Activated naive CD4-positive, alpha-beta T cell treated with anti-CD3 and anti-CD28 coated beads, Interleukin-2, amount 50 U/mL, for 24 hours (primary cell): ENCODE measurements around the gene KAZN.
"Not testable (repeated sequence)": the region's sequence is repeated elsewhere in the genome, so short reads cannot be mapped to it uniquely, and the experiment has no call there.

Experiments
- H3K27ac Mint-ChIP-seq: one replicate; pipeline ENCODE4 v1.8.0; 2021; ENCODE audit warnings: mild to moderate bottlenecking, mixed read lengths
- H3K27me3 Mint-ChIP-seq: one replicate; pipeline ENCODE4 v1.8.0; 2021; ENCODE audit warnings: mixed read lengths
- H3K36me3 Mint-ChIP-seq: one replicate; pipeline ENCODE4 v1.8.0; 2021; ENCODE audit warnings: mixed read lengths
- H3K4me1 Mint-ChIP-seq: one replicate; pipeline ENCODE4 v1.8.0; 2021; ENCODE audit warnings: mixed read lengths
- H3K4me3 Mint-ChIP-seq: one replicate; pipeline ENCODE4 v1.8.0; 2021; ENCODE audit warnings: mild to moderate bottlenecking, mixed read lengths
- H3K9me3 Mint-ChIP-seq: one replicate; pipeline ENCODE4 v1.8.0; 2021; ENCODE audit warnings: mixed read lengths

KAZN gene

GRCh38 chr1:15028102-15028501, 429.6 kb downstream of the KAZN start:
- Mint-ChIP-seq H3K4me1 (no peaks in the 10 kb centered on the region), H3K36me3 (no peaks in the 10 kb centered on the region), H3K9me3 (no peaks in the 10 kb centered on the region), H3K27me3 (no peaks in the 10 kb centered on the region), H3K4me3 (no peak overlapping the region), H3K27ac (no peak overlapping the region)

- no peaks in the 10 kb centered on the region for H3K36me3 Mint-ChIP-seq
Measured at GRCh38 chr1:15028616-15029015, 430.1 kb downstream of the KAZN start.

GRCh38 chr1:15029036-15029435, 430.6 kb downstream of the KAZN start:
- Mint-ChIP-seq H3K27ac (no peak overlapping the region), H3K36me3 (no peaks in the 10 kb centered on the region), H3K9me3 (no peaks in the 10 kb centered on the region), H3K4me1 (peaks cover 7% of the 10 kb centered on the region), H3K4me3 (no peak overlapping the region), H3K27me3 (no peaks in the 10 kb centered on the region)

More at GRCh38 chr1:15028616-15029015, 430.1 kb downstream of the KAZN start:
- H3K4me1 Mint-ChIP-seq = peaks cover 3% of the 10 kb centered on the region
- H3K27ac Mint-ChIP-seq = no peak overlapping the region
- no peak overlapping the region for H3K4me3 Mint-ChIP-seq
- H3K27me3 Mint-ChIP-seq = no peaks in the 10 kb centered on the region
- no peaks in the 10 kb centered on the region for H3K9me3 Mint-ChIP-seq

GRCh38 chr1:15029786-15030185, 431.3 kb downstream of the KAZN start:
- Mint-ChIP-seq H3K4me3 (no peak overlapping the region), H3K27ac (no peak overlapping the region), H3K9me3 (no peaks in the 10 kb centered on the region), H3K36me3 (no peaks in the 10 kb centered on the region), H3K27me3 (no peaks in the 10 kb centered on the region), H3K4me1 (peaks cover 10% of the 10 kb centered on the region)

- Mint-ChIP-seq H3K4me3 (no peak overlapping the region), H3K27me3 (no peaks in the 10 kb centered on the region), H3K27ac (peak overlapping the region; percentile 68), H3K9me3 (no peaks in the 10 kb centered on the region), H3K36me3 (no peaks in the 10 kb centered on the region), H3K4me1 (peaks cover 10% of the 10 kb centered on the region)
Measured at GRCh38 chr1:15031251-15031933, 432.9 kb downstream of the KAZN start.

GRCh38 chr1:15033264-15033663, 434.8 kb downstream of the KAZN start:
- no peak overlapping the region for H3K4me3 Mint-ChIP-seq
- no peaks in the 10 kb centered on the region for H3K27me3 Mint-ChIP-seq
- H3K9me3 Mint-ChIP-seq = no peaks in the 10 kb centered on the region
- H3K27ac Mint-ChIP-seq = no peak overlapping the region
- H3K4me1 Mint-ChIP-seq = peaks cover 10% of the 10 kb centered on the region
- no peaks in the 10 kb centered on the region for H3K36me3 Mint-ChIP-seq

- Mint-ChIP-seq H3K36me3 (no peaks in the 10 kb centered on the region), H3K27ac (no peak overlapping the region), H3K4me3 (no peak overlapping the region), H3K27me3 (no peaks in the 10 kb centered on the region), H3K4me1 (peaks cover 10% of the 10 kb centered on the region), H3K9me3 (no peaks in the 10 kb centered on the region)
Measured at GRCh38 chr1:15034656-15035055, 436.2 kb downstream of the KAZN start.

- H3K4me1 Mint-ChIP-seq = peaks cover 10% of the 10 kb centered on the region
- H3K4me3 Mint-ChIP-seq = no peak overlapping the region
- no peaks in the 10 kb centered on the region for H3K9me3 Mint-ChIP-seq
- no peaks in the 10 kb centered on the region for H3K27me3 Mint-ChIP-seq
- H3K27ac Mint-ChIP-seq = no peak overlapping the region
- H3K36me3 Mint-ChIP-seq = no peaks in the 10 kb centered on the region
Measured at GRCh38 chr1:15035236-15035635, 436.8 kb downstream of the KAZN start.

GRCh38 chr1:15036101-15036500, 437.6 kb downstream of the KAZN start:
- Mint-ChIP-seq H3K4me3 (no peak overlapping the region), H3K4me1 (peaks cover 10% of the 10 kb centered on the region), H3K27me3 (no peaks in the 10 kb centered on the region), H3K9me3 (no peaks in the 10 kb centered on the region), H3K36me3 (no peaks in the 10 kb centered on the region), H3K27ac (no peak overlapping the region)

- Mint-ChIP-seq H3K4me3 (no peak overlapping the region), H3K4me1 (peaks cover 9% of the 10 kb centered on the region), H3K9me3 (no peaks in the 10 kb centered on the region), H3K27ac (no peak overlapping the region), H3K36me3 (no peaks in the 10 kb centered on the region), H3K27me3 (no peaks in the 10 kb centered on the region)
Measured at GRCh38 chr1:15038232-15039016, 439.9 kb downstream of the KAZN start.

- H3K27ac Mint-ChIP-seq = no peak overlapping the region
- H3K36me3 Mint-ChIP-seq = no peaks in the 10 kb centered on the region
- no peaks in the 10 kb centered on the region for H3K27me3 Mint-ChIP-seq
- no peaks in the 10 kb centered on the region for H3K9me3 Mint-ChIP-seq
- peaks cover 2% of the 10 kb centered on the region for H3K4me1 Mint-ChIP-seq
- no peak overlapping the region for H3K4me3 Mint-ChIP-seq
Measured at GRCh38 chr1:15039017-15039648, 440.6 kb downstream of the KAZN start.

GRCh38 chr1:15039901-15040300, 441.4 kb downstream of the KAZN start:
- H3K27me3 Mint-ChIP-seq = no peaks in the 10 kb centered on the region
- H3K9me3 Mint-ChIP-seq = no peaks in the 10 kb centered on the region
- H3K27ac Mint-ChIP-seq = no peak overlapping the region
- no peaks in the 10 kb centered on the region for H3K4me1 Mint-ChIP-seq
- no peaks in the 10 kb centered on the region for H3K36me3 Mint-ChIP-seq
- no peak overlapping the region for H3K4me3 Mint-ChIP-seq

GRCh38 chr1:15040685-15041084, 442.2 kb downstream of the KAZN start:
- H3K9me3 Mint-ChIP-seq, H3K4me3 Mint-ChIP-seq, H3K36me3 Mint-ChIP-seq, H3K27me3 Mint-ChIP-seq, H3K27ac Mint-ChIP-seq, H3K4me1 Mint-ChIP-seq: not testable (repeated sequence)

GRCh38 chr1:15042866-15043265, 444.4 kb downstream of the KAZN start:
- Mint-ChIP-seq H3K36me3 (no peaks in the 10 kb centered on the region), H3K4me1 (no peaks in the 10 kb centered on the region), H3K27me3 (no peaks in the 10 kb centered on the region), H3K4me3 (no peak overlapping the region), H3K9me3 (no peaks in the 10 kb centered on the region), H3K27ac (no peak overlapping the region)

GRCh38 chr1:15043934-15044333, 445.4 kb downstream of the KAZN start:
- no peaks in the 10 kb centered on the region for H3K36me3 Mint-ChIP-seq
- H3K4me3 Mint-ChIP-seq = no peak overlapping the region
- H3K27me3 Mint-ChIP-seq = no peaks in the 10 kb centered on the region
- H3K9me3 Mint-ChIP-seq = no peaks in the 10 kb centered on the region
- no peaks in the 10 kb centered on the region for H3K4me1 Mint-ChIP-seq
- no peak overlapping the region for H3K27ac Mint-ChIP-seq

- no peaks in the 10 kb centered on the region for H3K27me3 Mint-ChIP-seq
Measured at GRCh38 chr1:15045123-15045522, 446.6 kb downstream of the KAZN start.

More at GRCh38 chr1:15045123-15045522, 446.6 kb downstream of the KAZN start:
- no peak overlapping the region for H3K4me3 Mint-ChIP-seq
- H3K4me1 Mint-ChIP-seq = no peaks in the 10 kb centered on the region
- no peak overlapping the region for H3K27ac Mint-ChIP-seq
- no peaks in the 10 kb centered on the region for H3K36me3 Mint-ChIP-seq
- no peaks in the 10 kb centered on the region for H3K9me3 Mint-ChIP-seq
